GM15510 (cell line): ENCODE results near the gene TMEM234.

Source experiments
- POLR2A ChIP-seq: IDR thresholded peaks from 3 replicates; pipeline ENCODE4 v1.6.1; 2011; ENCODE audit warnings: borderline replicate concordance; ENCODE audit not compliant: insufficient read length; ENCODE audit errors: extremely low read depth

TMEM234 gene

GRCh38 chr1:32178380-32179192 is 43.6 kb downstream of the TMEM234 start:
- TF ChIP-seq POLR2A, result no peak

GRCh38 chr1:32172621-32173245 is 49.4 kb downstream of the TMEM234 start:
- TF ChIP-seq POLR2A, result no peak

GRCh38 chr1:32170991-32171390 is 51.2 kb downstream of the TMEM234 start:
- TF ChIP-seq POLR2A, result no peak
